Spleen (tissue), 11 donors: ENCODE data around the gene FBLN1. TPM values are rescaled to one million over a fixed set of nuclear protein-coding genes. Genes with fewer than 3 reads are reported as not detected.
"Not testable (repeated sequence)": the region's sequence is repeated elsewhere in the genome, so short reads cannot be mapped to it uniquely, and the experiment has no call there.

Experiments used
- DNase-seq: peaks from one replicate; pipeline ENCODE4 v3.0.0-alpha.2; 2020
- H3K27ac ChIP-seq, 8 donors: fragments of 200-600 bp; sonication (generic) in 7 of 8; 1 replicate in 4 of 8; 2 replicates in 4 of 8; pipeline versions ENCODE4 v1.5.0 to v1.8.0; 2016 to 2021; ENCODE audit warnings: inconsistent platforms in 4 of 8, mild to moderate bottlenecking in 4 of 8, moderate library complexity in 1 of 8
- H3K27me3 ChIP-seq, 7 donors: fragments of 200-600 bp; sonication (generic) in 6 of 7; replicated peaks in 1 of 7; 1 replicate in 4 of 7; 2 replicates in 3 of 7; pipeline versions ENCODE4 v1.5.0 to v1.8.0; 2016 to 2021; ENCODE audit warnings: inconsistent platforms in 3 of 7, mild to moderate bottlenecking in 1 of 7
- H3K36me3 ChIP-seq, 6 donors: fragments of 200-600 bp; sonication (generic) in 5 of 6; 1 replicate in 4 of 6; 2 replicates in 2 of 6; pipeline versions ENCODE4 v1.5.0 to v1.8.0; 2016 to 2021; ENCODE audit warnings: inconsistent platforms in 2 of 6
- H3K4me1 ChIP-seq, 6 donors: fragments of 200-600 bp; sonication (generic) in 5 of 6; 1 replicate in 3 of 6; 2 replicates in 3 of 6; pipeline versions ENCODE4 v1.5.0 to v1.8.0; 2016 to 2021; ENCODE audit warnings: inconsistent platforms in 3 of 6
- H3K4me3 ChIP-seq, 8 donors: fragments of 200-600 bp; sonication (generic) in 7 of 8; 1 replicate in 4 of 8; 2 replicates in 4 of 8; pipeline versions ENCODE4 v1.5.0 to v1.8.0; 2016 to 2021; ENCODE audit warnings: inconsistent platforms in 4 of 8, mild to moderate bottlenecking in 4 of 8, moderate library complexity in 2 of 8
- H3K9me3 ChIP-seq, 8 donors: fragments of 200-600 bp; sonication (generic) in 7 of 8; 1 replicate in 4 of 8; 2 replicates in 4 of 8; pipeline versions ENCODE4 v1.5.0 to v1.8.0; 2016 to 2021; ENCODE audit warnings: inconsistent platforms in 4 of 8
- POLR2A ChIP-seq, 3 donors: fragments of 450-650 bp; IDR thresholded peaks; one replicate each; pipeline ENCODE4 v1.5.1; 2017; ENCODE audit warnings: antibody characterized with exemption in 3 of 3, mild to moderate bottlenecking in 1 of 3
- POLR2AphosphoS5 ChIP-seq, 3 donors: sonication (generic); formaldehyde crosslinking; IDR thresholded peaks; one replicate each; pipeline ENCODE4 v1.5.1; 2017; ENCODE audit warnings: antibody characterized with exemption in 3 of 3
- WGBS, 5 donors: extraction: QIAGEN DNeasy Blood & Tissue Kit in 3 of 5; methylation state at CpG; one replicate each; pipeline versions ENCODE4 v1.1.5 to v1.1.7; 2013 to 2018; 5-methylcytosine and 5-hydroxymethylcytosine counted together
- intact Hi-C: fragments of 100-400 bp; cut with DNase I; formaldehyde crosslinking; loops from one replicate; pipeline ENCODE4 v1.15.0; 2023; ENCODE audit warnings: low total_unique reads
- polyA plus RNA-seq, 3 donors: library from polyadenylated mRNA; stranded (reverse); fragments of 200-250 nt; gene quantifications; one replicate each; pipeline ENCODE4 v1.2.1, GENCODE V29; 2013
- total RNA-seq, 7 donors: library from RNA; depleted of rRNA in 3 of 7; stranded (reverse); fragments of >200 nt in 3 of 7; fragmentation: NEBNext Ultra II Directional in 4 of 7; extraction: Animal tissue kit (Norgen Biotek cat#: 25700) in 4 of 7; gene quantifications; one replicate each; pipeline versions ENCODE4 v1.1.0 to v1.2.1, GENCODE V29; 2016 to 2021
- TF ChIP-seq, protein P1 (sequence below), 11 experiments: fragments of 200-600 bp in 7 of 11; fragments of 450-650 bp in 4 of 11; sonication (generic) in 4 of 11; IDR thresholded peaks in 8 of 11; conservative IDR thresholded peaks in 3 of 11; 1 replicate in 7 of 11; 2 replicates in 4 of 11; pipeline versions ENCODE4 v1.4.0 to v1.8.0; 2016 to 2021; ENCODE audit warnings: antibody characterized with exemption in 11 of 11, inconsistent platforms in 4 of 11, mild to moderate bottlenecking in 1 of 11
- donor health status: healthy with polysubstance abuse.
- donor health status: DM: no; HTN: no; CAD: no; lungs with moderate emphysema.
- donor health status: DM: no; HTN: no; CAD: no.
- donor health status: Bipolar disorder and iron deficiency.
- donor health status: healthy.
- donor health status: DM: no; HTN: no; CAD: no.
- donor health status: DM: yes; HTN: yes; CAD: no.

Gene FBLN1
- total and polyA plus RNA-seq, 10 donors: 1.9 to 20.3 (median 11.0) TPM

DNA sequence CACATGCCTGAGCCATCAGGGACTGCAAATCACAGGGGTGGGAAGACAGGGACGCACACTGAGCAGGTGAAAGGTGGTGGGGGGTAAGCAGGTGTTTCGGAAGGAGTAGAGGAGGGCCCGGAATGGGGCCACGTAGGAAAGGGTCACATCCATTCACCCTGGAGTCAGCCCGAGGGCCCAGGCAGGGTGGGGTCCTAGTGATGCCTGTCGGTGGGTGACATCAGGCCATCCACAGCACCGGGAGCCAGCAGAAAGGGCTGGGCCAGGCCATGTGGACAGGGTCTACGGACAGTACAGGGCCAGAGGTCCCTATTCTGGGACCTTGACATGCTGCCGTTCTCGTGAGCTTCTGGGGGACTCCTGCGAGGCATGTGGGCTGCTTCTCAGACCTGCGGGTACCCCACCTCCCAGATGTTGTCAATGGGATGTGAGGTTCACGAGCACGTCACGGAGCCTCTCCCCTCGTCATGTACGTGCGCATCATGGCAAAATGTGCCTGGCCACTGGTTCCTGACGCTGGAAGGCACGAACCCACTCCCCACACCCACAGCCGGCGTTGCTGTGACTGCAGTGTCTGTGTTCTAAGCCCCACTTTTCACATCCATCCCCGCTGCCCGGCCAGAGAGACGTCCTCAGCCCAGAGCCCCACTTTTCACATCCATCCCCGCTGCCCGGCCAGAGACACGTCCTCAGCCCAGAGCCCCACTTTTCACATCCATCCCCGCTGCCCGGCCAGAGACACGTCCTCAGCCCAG, 84.1 kb downstream of the FBLN1 start:
- Histone ChIP-seq H3K27ac (no peak overlapping the region), H3K36me3 (no peaks in the 10 kb centered on the region), H3K4me3 (no peak overlapping the region), H3K27me3 (peaks cover 0 to 16% (median 0%) of the 10 kb centered on the region in 7 donors), H3K4me1 (peaks cover 0 to 16% (median 0%) of the 10 kb centered on the region in 6 donors), H3K9me3 (peaks cover 0 to 3% (median 0%) of the 10 kb centered on the region in 8 donors)
- WGBS, 5 donors: 84 to 94% (median 89%) methylated on average over 22 to 31 of the region's 31 CpGs
- no peak for DNase-seq
- TF ChIP-seq, protein P1, sequence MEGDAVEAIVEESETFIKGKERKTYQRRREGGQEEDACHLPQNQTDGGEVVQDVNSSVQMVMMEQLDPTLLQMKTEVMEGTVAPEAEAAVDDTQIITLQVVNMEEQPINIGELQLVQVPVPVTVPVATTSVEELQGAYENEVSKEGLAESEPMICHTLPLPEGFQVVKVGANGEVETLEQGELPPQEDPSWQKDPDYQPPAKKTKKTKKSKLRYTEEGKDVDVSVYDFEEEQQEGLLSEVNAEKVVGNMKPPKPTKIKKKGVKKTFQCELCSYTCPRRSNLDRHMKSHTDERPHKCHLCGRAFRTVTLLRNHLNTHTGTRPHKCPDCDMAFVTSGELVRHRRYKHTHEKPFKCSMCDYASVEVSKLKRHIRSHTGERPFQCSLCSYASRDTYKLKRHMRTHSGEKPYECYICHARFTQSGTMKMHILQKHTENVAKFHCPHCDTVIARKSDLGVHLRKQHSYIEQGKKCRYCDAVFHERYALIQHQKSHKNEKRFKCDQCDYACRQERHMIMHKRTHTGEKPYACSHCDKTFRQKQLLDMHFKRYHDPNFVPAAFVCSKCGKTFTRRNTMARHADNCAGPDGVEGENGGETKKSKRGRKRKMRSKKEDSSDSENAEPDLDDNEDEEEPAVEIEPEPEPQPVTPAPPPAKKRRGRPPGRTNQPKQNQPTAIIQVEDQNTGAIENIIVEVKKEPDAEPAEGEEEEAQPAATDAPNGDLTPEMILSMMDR (IDR thresholded peaks at IDR 0.05 in 8 of 11, conservative IDR thresholded peaks at IDR 0.05 in 3 of 11): no peak
- TF ChIP-seq POLR2AphosphoS5 (IDR thresholded peaks at IDR 0.05) (no peak), POLR2A (IDR thresholded peaks at IDR 0.05) (no peak)
- intact Hi-C loops: no loop called here

DNA sequence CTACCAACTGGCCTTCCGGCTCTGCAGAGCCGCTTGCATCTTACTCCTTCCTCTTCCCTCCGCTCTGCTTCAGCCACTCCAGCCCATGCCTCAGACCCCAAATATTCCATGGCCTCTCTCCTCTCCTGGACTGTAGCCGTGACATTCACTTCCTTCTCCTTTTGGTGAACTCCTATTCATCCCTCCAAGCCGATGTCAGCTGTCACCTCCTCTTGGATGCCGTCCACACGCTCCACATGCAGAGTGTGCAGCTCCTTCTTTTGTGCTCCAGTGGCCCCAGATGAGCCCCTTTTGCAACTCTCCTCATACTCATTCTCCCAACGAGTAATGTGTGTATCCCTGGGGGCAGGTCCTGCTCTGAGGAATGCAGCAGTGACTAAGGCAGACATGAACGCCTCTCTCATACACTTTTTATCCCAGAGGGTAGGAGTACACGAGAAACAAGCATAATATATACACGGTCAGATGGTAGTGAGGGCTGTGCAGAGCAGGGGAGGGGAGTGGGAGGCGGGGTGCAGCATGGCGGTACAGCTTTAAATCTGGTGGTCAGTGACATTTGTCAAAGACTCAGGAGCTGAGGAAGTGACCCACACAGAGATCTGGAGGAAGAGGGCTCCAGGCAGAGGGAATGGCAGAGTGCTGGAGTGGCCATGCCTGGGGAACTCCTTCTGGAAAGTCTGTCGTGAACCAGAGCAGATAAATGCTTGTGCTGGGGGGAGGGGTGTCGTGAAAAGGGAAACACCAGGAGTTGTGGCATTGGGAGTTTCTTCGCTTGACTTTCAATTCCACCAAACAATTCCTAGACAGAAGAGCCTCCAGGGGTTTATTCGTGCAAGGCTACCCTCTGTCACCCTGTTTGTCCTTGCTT, 85.2 kb downstream of the FBLN1 start:
- intact Hi-C loops: no loop called here
- H3K9me3 ChIP-seq: peaks cover 0 to 3% (median 0%) of the 10 kb centered on the region in 8 donors
- peaks cover 0 to 16% (median 0%) of the 10 kb centered on the region in 6 donors for H3K4me1 ChIP-seq
- TF ChIP-seq, protein P1 (IDR thresholded peaks at IDR 0.05 in 8 of 11, conservative IDR thresholded peaks at IDR 0.05 in 3 of 11): no peak
- TF ChIP-seq POLR2A (IDR thresholded peaks at IDR 0.05) (no peak), POLR2AphosphoS5 (IDR thresholded peaks at IDR 0.05) (no peak)
- peaks cover 0 to 16% (median 0%) of the 10 kb centered on the region in 7 donors for H3K27me3 ChIP-seq
- no peak overlapping the region for H3K27ac ChIP-seq
- no peaks in the 10 kb centered on the region for H3K36me3 ChIP-seq
- 69 to 80% (median 70%) methylated on average over 16 to 17 of the region's 17 CpGs for WGBS, 5 donors
- H3K4me3 ChIP-seq: no peak overlapping the region
- no peak for DNase-seq

DNA sequence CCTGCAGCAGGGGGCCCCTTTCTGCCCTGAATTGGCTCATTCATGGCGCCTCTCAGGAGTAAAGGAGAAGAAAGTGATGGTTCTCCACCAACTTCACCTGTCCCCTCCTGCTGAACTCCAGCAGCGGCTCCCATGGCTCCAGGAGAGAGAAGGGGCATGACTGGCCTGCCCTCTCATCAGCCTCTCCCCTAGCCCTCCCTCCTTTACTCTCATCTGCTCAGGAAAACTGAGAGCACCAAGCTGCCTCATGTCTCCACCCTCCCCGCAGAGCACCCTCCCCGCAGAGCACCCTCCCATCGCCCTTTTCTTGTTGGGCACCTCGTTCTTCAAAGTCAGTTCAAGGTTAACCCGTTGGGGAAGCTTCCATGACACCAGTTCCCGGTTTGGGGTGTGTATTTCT, 86.9 kb downstream of the FBLN1 start:
- TF ChIP-seq POLR2AphosphoS5 (IDR thresholded peaks at IDR 0.05) (no peak), POLR2A (IDR thresholded peaks at IDR 0.05) (no peak)
- TF ChIP-seq, protein P1 (IDR thresholded peaks at IDR 0.05 in 8 of 11, conservative IDR thresholded peaks at IDR 0.05 in 3 of 11): no peak
- DNase-seq: no peak
- Histone ChIP-seq H3K27me3 (peaks cover 0 to 16% (median 0%) of the 10 kb centered on the region in 7 donors), H3K27ac (no peak overlapping the region), H3K9me3 (no peaks in the 10 kb centered on the region), H3K36me3 (no peaks in the 10 kb centered on the region), H3K4me1 (peaks cover 0 to 2% (median 0%) of the 10 kb centered on the region in 6 donors), H3K4me3 (no peak overlapping the region)
- intact Hi-C loops: no loop called here
- 83 to 88% (median 85%) methylated on average over 8 of the region's 8 CpGs for WGBS, 5 donors

DNA sequence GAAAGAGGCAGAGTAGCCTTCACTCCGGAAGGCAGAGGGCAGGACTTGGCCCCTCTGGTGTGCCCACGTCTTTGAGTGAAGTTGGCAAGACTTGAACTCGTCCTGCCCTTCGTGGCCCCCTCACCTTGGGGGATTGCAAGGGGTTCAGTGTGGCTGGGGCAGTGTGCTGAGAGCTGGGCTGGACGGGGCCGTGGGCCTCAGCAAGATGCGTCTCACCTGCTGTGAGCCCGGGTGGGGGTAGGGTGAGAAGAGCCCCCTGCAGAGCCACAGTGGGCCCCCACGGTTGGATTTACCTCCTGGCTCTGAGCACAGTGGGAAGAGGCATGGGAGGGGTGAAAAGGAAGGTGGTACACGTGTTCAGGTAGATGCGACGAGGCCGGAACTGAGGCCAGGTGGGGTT, 87.6 kb downstream of the FBLN1 start:
- intact Hi-C loops: no loop called here
- no peak overlapping the region for H3K27ac ChIP-seq
- TF ChIP-seq, protein P1 (IDR thresholded peaks at IDR 0.05 in 8 of 11, conservative IDR thresholded peaks at IDR 0.05 in 3 of 11): no peak
- TF ChIP-seq POLR2A (IDR thresholded peaks at IDR 0.05) (no peak), POLR2AphosphoS5 (IDR thresholded peaks at IDR 0.05) (no peak)
- peaks cover 0 to 16% (median 0%) of the 10 kb centered on the region in 7 donors for H3K27me3 ChIP-seq
- no peak for DNase-seq
- no peaks in the 10 kb centered on the region for H3K36me3 ChIP-seq
- H3K4me3 ChIP-seq: no peak overlapping the region
- 86 to 88% (median 87%) methylated on average over 7 to 13 of the region's 13 CpGs for WGBS, 5 donors
- H3K9me3 ChIP-seq: no peaks in the 10 kb centered on the region
- H3K4me1 ChIP-seq: no peaks in the 10 kb centered on the region

DNA sequence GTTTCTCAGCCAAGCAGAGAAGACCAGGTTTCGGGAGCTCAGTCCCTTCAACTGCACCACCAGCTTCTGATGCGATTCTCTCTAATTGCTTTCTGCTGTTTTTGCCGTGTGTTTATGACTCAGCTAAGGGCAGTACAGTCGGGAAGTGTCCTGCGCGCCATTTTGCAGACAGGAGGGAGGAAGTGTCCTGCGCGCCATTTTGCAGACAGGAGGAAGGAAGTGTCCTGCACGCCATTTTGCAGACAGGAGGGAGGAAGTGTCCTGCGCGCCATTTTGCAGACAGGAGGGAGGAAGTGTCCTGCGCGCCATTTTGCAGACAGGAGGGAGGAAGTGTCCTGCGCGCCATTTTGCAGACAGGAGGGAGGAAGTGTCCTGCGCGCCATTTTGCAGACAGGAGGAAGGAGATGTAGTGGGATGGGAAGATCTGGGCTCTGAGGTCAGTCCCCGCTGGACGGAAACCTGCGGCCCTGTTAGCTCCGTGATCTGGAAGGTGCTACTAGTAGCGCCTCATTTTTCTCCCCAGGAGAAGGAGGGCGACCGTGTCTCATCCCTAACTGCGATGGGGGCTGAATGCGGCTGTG, 89.0 kb downstream of the FBLN1 start:
- WGBS, 5 donors: 84 to 93% (median 91%) methylated on average over 21 to 26 of the region's 26 CpGs
- H3K9me3 ChIP-seq, intact Hi-C loops, H3K36me3 ChIP-seq, H3K4me1 ChIP-seq, H3K27ac ChIP-seq, DNase-seq, H3K4me3 ChIP-seq: not testable (repeated sequence)
- H3K27me3 ChIP-seq: peaks cover 0 to 16% (median 0%) of the 10 kb centered on the region in 7 donors
